OCI-LY3 (cell line): ENCODE data around the gene SYNE2.
"Not testable (repeated sequence)": the region's sequence is repeated elsewhere in the genome, so short reads cannot be mapped to it uniquely, and the experiment has no call there.

Experiments used
- EZH2phosphoT487 ChIP-seq: fragments of 200-600 bp; shearing (Covaris generic); IDR thresholded peaks from 2 replicates; pipeline ENCODE4 v1.6.1; 2018; ENCODE audit warnings: antibody characterized with exemption, mixed run types, low read depth
- TF ChIP-seq, protein P1 (sequence below): fragments of 200-600, 300-600 bp; sonication (generic); IDR thresholded peaks from 2 replicates; pipeline ENCODE4 v1.5.1; 2014; ENCODE audit warnings: antibody characterized with exemption, low read length, low read depth

DNA sequence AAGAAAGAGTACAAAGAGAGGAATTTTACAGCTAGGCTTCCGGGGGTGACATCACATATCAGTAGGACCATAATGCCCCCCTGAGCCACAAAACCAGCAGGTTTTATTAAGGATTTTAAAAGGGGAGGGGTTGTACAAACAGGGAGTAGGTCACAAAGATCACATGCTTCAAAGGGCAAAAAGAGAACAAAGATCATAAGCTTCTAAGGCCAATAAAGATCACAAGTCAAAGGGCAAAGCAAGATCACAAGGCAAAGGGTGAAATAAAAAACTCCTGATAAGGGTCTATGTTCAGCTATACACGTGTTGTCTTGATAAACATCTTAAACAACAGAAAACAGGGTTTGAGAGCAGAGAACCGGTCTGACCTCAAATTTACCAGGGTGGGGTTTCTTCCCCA lies 41.1 kb upstream of the SYNE2 start:
- TF ChIP-seq, protein P1, sequence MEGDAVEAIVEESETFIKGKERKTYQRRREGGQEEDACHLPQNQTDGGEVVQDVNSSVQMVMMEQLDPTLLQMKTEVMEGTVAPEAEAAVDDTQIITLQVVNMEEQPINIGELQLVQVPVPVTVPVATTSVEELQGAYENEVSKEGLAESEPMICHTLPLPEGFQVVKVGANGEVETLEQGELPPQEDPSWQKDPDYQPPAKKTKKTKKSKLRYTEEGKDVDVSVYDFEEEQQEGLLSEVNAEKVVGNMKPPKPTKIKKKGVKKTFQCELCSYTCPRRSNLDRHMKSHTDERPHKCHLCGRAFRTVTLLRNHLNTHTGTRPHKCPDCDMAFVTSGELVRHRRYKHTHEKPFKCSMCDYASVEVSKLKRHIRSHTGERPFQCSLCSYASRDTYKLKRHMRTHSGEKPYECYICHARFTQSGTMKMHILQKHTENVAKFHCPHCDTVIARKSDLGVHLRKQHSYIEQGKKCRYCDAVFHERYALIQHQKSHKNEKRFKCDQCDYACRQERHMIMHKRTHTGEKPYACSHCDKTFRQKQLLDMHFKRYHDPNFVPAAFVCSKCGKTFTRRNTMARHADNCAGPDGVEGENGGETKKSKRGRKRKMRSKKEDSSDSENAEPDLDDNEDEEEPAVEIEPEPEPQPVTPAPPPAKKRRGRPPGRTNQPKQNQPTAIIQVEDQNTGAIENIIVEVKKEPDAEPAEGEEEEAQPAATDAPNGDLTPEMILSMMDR: not testable (repeated sequence)
- not testable (repeated sequence) for TF ChIP-seq EZH2phosphoT487
